SIG-M5 treated with dmso at 0.1 percent for 504 hours (cell line): ENCODE results near the gene MAPK8IP3.

Experiments used
- DNase-seq: peaks from one replicate; lab custom pipeline; 2025; ENCODE audit not compliant: unreplicated experiment; lab: John Stamatoyannopoulos, UW

MAPK8IP3 gene

GRCh38 chr16:1772362-1772907, 66.4 kb downstream of the MAPK8IP3 start, which contains the start of gene EME2:
EME2 (plus strand) TSS chr16:1772810; CDS start chr16:1773228, 418 bp downstream.
- DNase-seq: no peak

- peak; percentile 70 for DNase-seq
Observed at GRCh38 chr16:1772908-1773702, 67.1 kb downstream of the MAPK8IP3 start, which contains the start of gene MRPS34. MRPS34 (minus strand) TSS chr16:1773134; CDS start chr16:1773119, 15 bp downstream.

- peak; percentile 52 for DNase-seq
Observed at GRCh38 chr16:1773703-1774447, 67.9 kb downstream of the MAPK8IP3 start.

GRCh38 chr16:1774448-1774780, 68.4 kb downstream of the MAPK8IP3 start:
- DNase-seq: no peak

DNA sequence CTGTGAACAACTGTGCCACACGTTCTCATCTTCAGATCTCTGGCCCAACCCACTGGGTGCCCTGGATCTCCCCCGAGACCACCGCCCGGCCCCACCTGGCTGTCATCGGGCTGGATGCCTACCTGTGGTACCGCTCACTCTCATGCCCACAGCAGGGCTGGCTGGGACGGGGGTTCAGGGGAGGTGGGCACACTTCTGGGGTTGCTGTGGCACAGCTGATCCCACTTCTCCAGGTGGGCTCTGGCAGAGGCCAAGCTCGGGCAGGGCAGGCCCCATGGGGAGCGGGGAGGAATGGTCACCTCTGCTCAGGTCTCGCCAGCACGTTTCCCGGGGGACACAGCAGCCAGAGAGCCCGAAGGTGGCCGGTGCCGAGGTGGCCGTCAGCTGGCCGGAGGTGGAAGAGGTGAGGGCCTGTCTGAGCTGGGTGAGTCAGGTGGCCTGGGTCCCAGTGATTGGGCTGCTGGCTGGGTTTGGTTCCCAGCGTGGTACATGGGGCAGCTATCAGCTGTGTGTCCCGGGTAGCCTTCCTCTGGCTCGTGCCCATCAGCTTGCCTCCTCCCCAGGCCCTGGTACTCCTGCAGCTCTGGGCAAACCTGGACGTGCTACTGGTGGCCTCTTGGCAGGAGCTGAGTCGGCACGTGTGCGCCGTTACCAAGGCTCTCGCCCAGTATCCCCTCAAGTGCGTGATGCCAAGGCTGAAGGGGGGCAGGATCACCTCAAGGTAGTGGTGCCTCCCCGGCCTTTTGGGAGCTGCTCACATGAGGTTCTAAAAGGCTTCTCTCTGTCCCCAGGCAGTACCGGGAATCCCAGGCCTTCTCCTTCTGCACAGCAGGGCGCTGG, 69.2 kb downstream of the MAPK8IP3 start:
- no peak for DNase-seq

DNA sequence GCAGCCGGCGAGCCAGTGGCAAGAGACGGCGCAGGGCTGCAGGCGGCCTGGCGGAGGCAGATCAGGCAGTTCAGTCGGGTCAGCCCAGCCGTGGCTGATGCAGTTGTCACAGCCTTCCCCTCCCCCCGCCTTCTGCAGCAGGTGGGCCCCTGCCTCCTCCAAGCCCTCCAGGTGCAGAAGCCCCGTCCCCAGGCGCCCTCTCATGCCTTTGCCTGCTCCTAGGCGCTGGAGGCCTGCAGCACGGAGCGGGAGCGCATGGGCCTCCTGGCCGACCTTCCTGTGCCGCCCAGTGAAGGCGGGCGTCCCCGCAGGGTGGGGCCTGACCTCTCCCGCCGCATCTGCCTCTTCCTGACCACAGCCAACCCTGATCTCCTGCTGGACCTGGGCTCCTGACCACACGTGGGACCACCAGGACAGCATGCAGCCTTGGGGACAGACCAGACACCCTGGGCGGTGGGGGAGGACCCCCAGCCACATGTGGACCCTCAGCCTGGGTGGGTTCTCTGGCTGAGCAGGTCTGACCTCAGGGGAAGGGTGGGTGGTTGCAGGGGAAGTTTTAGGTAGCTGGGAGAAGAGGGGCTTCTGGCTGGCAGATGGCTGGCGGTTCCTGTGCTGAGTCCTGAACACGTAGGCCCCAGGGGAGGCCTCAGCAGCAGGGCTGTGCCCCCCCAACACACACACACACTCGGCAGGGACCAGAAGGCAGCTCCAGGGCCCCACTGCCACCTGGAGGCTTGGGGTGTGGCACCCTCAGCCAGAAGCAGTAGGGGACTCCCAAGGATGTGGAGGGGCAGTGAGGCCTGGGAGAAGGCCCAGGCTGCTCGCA, 70.1 kb downstream of the MAPK8IP3 start:
- no peak for DNase-seq

DNA sequence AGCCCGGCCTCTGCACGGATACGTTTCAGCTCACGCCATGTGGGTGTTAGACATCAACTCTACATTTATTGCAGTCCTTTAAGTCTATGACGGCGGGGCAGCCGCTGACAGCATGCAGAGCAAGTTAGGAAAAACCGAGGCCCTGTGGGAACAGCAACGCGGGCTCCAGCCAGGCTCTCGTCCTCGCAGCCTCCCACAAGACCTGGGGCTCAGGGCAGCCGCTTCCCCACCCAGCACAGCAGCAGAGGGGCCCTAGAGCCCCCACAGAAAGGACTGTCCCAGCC, 70.6 kb downstream of the MAPK8IP3 start:
- no peak for DNase-seq

- no peak for DNase-seq
Observed at GRCh38 chr16:1776991-1777374, 71.0 kb downstream of the MAPK8IP3 start.

DNA sequence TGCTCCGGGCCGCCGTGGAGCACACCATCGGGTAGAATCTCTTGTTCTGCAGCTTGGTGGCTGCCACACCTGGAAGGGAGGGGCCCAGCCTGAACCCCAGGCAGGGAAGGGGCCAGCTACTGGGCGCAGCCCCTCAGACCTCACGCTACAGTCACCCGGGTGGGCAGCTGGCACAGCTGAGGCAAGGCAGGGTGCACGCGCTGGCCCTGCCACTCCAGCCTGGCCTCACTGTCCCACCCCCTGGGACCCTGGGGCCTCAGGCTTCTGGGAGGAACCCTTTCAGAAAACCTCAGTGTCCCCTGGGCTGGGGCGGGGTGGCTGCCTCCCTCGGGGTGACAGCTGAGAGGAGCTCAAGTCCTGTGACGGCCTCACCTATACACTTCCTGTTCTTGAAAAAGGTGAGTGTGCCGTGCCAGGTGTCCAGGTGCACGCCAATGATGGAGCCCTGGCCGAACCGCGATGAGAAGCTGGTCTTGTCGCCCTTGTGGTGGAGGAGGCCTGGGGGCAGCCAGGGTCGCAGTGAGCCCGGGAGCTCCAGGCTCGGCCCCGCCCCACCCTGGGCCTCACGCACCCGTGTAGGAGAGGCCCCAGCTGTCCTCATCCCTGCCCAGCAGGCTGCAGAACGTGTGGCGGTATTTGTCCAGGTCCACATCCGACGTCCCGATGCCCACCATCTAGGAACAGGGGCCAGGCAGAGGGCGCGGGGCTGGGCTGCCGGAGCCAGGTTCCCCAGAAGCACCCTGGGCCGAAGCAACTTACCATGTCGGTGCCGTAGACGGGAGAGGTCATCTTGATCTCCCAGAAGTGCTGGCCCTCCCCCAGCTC, 71.6 kb downstream of the MAPK8IP3 start:
- no peak for DNase-seq

- no peak for DNase-seq
Observed at GRCh38 chr16:1778200-1779179, 72.5 kb downstream of the MAPK8IP3 start.

DNA sequence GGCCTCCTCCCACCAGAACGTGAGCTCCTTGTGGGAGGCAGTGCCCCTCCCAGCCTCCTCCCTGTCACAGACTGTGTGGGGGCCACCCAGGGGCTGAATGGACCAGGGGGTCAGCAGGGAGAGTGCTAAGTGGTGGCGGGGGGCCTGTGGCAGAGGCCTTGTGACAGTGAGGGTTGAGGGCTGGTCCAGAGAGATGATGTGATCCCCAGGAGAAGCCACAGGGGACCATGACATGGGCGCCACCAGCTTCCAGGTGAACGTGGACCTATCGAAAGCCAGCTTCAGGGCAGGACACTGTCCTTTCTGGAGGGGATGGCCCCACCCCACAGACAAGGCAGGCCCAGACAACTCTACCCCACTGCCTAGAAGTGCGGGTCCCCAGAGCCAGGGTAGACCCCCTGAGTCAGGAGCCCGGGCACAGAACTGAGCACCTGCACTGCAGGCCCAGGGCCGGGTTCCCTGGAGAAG, 73.3 kb downstream of the MAPK8IP3 start:
- no peak for DNase-seq

DNA sequence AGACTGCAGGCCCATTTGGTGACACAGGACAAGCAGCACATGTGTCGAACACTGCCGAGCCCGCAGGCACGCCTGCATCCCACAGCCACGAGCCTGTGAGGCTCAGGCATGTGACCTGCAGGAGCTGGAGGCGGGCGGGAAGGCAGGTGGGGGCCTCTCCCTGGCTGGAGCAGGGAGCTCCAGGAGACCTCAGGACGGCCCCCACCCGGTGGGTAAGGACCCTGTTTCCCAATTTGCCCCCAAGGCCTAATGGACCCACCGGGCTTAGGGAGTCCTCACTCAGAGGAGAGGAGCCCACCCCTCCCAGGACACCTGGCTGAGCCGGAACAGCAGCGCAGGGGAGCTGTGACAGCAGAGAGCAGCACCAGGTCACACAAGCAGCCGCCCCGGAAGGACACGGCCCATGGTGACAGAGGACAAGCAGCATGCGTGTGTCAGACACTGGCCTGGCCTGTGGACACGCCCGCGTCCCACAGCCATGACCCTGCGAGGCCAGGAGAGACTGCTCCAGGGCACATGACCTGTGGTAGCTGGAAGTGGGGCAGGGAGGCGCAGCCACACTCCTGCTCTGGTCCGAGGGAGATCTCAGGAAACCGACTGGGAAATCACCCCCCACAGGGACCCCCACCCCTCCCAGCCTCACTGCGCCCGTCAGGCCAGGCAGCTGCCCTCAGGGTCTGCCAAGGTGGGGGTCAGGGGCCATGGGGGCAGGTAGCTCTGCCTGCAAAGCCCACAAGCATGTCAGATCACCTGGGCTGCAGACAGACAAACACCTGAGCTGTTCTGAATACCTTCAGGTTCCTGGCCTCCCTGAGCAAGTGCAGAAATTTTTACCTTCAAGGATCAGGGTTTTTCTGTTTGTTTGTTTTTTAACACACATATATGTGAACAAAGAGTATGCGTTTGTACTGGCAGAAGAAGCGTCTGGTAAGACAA, 74.0 kb downstream of the MAPK8IP3 start:
- no peak for DNase-seq

DNA sequence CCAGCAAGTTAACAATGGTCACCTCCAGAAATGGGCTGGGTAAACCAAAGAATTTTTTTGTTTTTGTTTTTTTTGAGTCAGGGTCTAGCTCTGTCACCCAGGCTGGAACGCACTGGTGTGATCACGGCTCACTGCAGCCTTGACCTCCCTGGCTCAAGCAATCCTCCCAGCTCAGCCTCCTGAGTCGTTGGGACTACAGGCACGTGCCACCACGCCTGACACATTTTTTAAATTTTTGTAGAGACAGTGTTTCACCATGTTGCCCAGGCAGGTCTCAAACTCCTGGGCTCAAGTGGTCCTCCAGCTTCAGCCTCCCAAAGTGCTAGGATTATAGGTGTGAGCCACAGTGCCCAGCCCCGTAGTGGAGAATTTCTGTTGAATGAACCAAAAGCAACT, 74.7 kb downstream of the MAPK8IP3 start:
- DNase-seq: no peak

DNA sequence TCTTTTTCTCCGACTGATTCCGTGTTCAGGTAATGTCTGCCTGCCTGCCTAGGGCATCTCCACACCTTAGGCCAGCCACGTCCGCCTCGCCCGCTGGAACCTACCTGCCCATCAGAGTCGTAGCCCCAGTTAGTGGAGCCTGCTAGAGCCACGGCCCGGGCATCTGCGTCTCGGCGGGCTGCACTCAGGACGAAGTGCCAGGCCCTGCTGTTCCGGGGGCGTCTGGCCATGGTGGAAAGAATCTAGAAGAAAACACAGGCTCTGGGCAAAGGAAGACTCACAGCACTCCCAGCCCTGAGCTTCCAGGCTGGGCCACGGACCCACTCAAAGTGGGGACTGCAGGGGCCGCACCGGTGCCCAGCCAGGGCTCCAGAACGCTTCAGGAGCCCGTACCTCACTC, 75.3 kb downstream of the MAPK8IP3 start:
- no peak for DNase-seq

DNA sequence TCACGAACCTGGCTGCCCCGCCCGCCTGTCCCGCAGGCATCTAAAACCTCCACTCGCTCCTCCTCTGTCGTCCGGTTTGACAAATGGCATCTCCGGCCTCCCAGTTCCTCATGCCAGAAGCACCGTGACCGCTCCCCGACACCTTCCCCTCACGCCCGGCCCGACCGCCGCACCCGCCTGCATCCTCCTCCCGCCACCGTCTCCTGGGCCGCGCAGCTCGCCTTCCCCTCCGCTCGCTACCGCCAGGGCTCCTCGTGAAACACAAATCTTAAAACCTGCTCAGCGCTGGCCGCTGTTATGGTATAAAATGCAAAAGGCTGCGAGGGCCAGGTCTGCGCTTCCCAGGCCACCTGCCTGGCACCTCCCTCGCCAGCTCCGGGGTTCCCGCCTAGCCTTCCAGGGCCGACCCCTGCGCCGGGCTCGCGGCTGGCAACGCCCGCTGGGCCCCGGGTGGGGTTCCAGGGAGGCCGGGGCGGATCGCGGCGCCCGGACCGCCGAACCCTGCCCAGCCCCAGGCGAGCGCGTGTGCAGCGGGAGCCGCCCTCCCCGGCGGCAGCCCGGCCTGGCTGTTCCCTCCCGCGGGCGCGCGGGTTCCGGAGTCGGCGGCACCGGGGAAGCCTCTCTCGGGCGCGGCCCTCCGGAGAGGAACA, 75.9 kb downstream of the MAPK8IP3 start:
- DNase-seq: peak; percentile 6

- peak; percentile 98 for DNase-seq
Observed at GRCh38 chr16:1782408-1783264, 76.6 kb downstream of the MAPK8IP3 start, which contains the start of the genes NUBP2 and SPSB3. NUBP2 (plus strand) TSS chr16:1782960; CDS start chr16:1783021, 61 bp downstream. SPSB3 (minus strand) TSS chr16:1782571; CDS start chr16:1781483, 1,088 bp downstream.
